A673 (cell line): ENCODE data around the gene KRT31. TPM values are rescaled to one million over a fixed set of nuclear protein-coding genes. Genes with fewer than 3 reads are reported as not detected.
"Not testable (repeated sequence)": the region's sequence is repeated elsewhere in the genome, so short reads cannot be mapped to it uniquely, and the experiment has no call there.

Source experiments
- BruUV-seq: library from RNA; stranded (reverse); fragments of 400-500 nt; replicated peaks from 2 replicates; lab custom pipeline; 2021; lab: Mats Ljungman, UMichigan
- CTCF ChIA-PET: fragments of 300-600 bp; sonication (Branson Sonifier 250); formaldehyde crosslinking; loops from one replicate; lab custom pipeline; 2022; ENCODE audit warnings: antibody characterized with exemption; lab: Charles Lee
- POLR2A ChIA-PET: fragments of 300-600 bp; sonication (Branson Sonifier 250); formaldehyde crosslinking; loops from one replicate; lab custom pipeline; 2022; ENCODE audit warnings: antibody characterized with exemption; ENCODE audit not compliant: low non-redundant PET; lab: Charles Lee
- DNase-seq: peaks from one replicate; pipeline ENCODE4 v3.0.0-alpha.2; 2015; ENCODE audit warnings: low spot score
- H3K27ac ChIP-seq: fragments of 200-600 bp; sonication (generic); 2 replicates; pipeline ENCODE4 v1.5.1; 2016; ENCODE audit warnings: mixed run types, low read depth, mild to moderate bottlenecking, mixed read lengths, antibody characterized with exemption, low read length; ENCODE audit not compliant: poor library complexity, severe bottlenecking
- H3K27me3 ChIP-seq: fragments of 200-600 bp; sonication (generic); replicated peaks from 2 replicates; pipeline ENCODE4 v1.6.1; 2017; ENCODE audit warnings: mixed run types, low read depth, mild to moderate bottlenecking, mixed read lengths, antibody characterized with exemption, low read length; ENCODE audit not compliant: insufficient read depth, poor library complexity
- H3K36me3 ChIP-seq: fragments of 200-600 bp; sonication (generic); 2 replicates; pipeline ENCODE4 v1.6.1; 2016; ENCODE audit warnings: mixed run types, mild to moderate bottlenecking, mixed read lengths, antibody characterized with exemption, low read length; ENCODE audit not compliant: insufficient read depth, poor library complexity, severe bottlenecking
- H3K4me1 ChIP-seq: fragments of 200-600 bp; sonication (generic); 2 replicates; pipeline ENCODE4 v1.6.1; 2017; ENCODE audit warnings: mixed run types, mild to moderate bottlenecking, mixed read lengths, antibody characterized with exemption, low read length; ENCODE audit not compliant: insufficient read depth, poor library complexity, severe bottlenecking
- H3K4me3 ChIP-seq: fragments of 200-600 bp; sonication (generic); 2 replicates; pipeline ENCODE4 v1.5.1; 2016; ENCODE audit warnings: low read depth, mixed run types, mild to moderate bottlenecking, mixed read lengths, low read length; ENCODE audit not compliant: poor library complexity, severe bottlenecking
- H3K9me3 ChIP-seq: fragments of 200-600 bp; sonication (generic); 2 replicates; pipeline ENCODE4 v1.6.1; 2016; ENCODE audit warnings: mixed run types, low read depth, mild to moderate bottlenecking, mixed read lengths, antibody characterized with exemption, low read length; ENCODE audit not compliant: poor library complexity, severe bottlenecking
- CTCF ChIP-seq: fragments of 300-800, 200-600 bp; sonication (generic); conservative IDR thresholded peaks from 2 replicates; pipeline ENCODE4 v1.5.1; 2017; ENCODE audit warnings: low read depth, mild to moderate bottlenecking, antibody characterized with exemption, low read length, moderate library complexity, mixed read lengths
- EZH2 ChIP-seq: fragments of 200-600 bp; sonication (generic); IDR thresholded peaks from 2 replicates; pipeline ENCODE4 v1.6.1; 2017; ENCODE audit warnings: borderline replicate concordance, low read depth, mild to moderate bottlenecking, mixed read lengths, antibody characterized with exemption, low read length; ENCODE audit not compliant: poor library complexity, severe bottlenecking
- intact Hi-C: fragments of 100-400 bp; cut with micrococcal nuclease; formaldehyde crosslinking; loops from one replicate; pipeline ENCODE4 v1.10.0; 2022; ENCODE audit not compliant: unreplicated experiment
- total RNA-seq: library from RNA; stranded (reverse); gene quantifications from 2 replicates; pipeline ENCODE4 v1.2.3, GENCODE V29; 2021

The KRT31 gene
- total RNA-seq, 1 experiment from 2014 or later, result not detected

GRCh38 chr17:41429667-41430066, 32.3 kb upstream of the KRT31 start:
- no peaks in the 10 kb centered on the region for H3K9me3 ChIP-seq
- no peaks in the 10 kb centered on the region for H3K36me3 ChIP-seq
- POLR2A ChIA-PET, result no interaction called here
- BruUV-seq, result no TSS peak
- intact Hi-C loops, result no loop called here
- no peak overlapping the region for H3K4me3 ChIP-seq
- CTCF ChIA-PET, result no interaction called here
- H3K27ac ChIP-seq, result no peak overlapping the region
- TF ChIP-seq CTCF (no peak), EZH2 (no peak)
- H3K4me1 ChIP-seq, result no peaks in the 10 kb centered on the region
- no peaks in the 10 kb centered on the region for H3K27me3 ChIP-seq
- DNase-seq, result no peak

DNA sequence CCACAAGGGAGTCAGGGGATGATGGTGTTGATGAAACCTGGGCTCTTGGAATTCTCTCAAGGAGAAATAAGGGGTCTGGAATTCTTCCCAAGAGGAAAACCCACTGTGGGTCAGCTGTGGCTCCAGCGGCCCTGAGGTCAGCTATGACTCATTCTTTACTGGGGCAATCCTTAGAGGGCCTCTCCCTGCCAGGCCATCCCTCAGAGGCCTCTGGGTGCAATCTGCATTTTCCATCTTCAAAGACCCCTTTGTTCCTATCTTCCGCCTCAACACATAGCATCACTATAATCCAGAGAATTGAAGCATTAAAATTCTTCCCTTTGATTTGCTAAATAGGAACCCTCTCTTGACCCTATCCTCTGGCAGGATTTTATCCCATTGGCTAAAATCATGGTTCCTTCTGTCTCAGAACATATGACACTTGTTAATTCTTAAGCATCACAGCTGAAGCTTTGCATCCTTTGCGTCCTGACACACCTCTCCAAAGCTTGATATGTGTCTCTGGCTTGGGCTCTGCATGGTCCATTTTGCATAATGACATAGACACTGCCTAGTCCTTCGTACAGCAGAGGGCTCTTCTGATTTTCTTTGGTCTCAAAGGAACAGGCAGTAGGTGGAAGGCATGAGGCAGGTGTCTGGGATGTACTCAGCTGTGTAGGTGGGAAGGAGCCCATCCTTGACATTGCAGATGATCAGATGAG, 31.3 kb upstream of the KRT31 start:
- ChIA-PET CTCF (no interaction called here), POLR2A (no interaction called here)
- DNase-seq, result no peak
- no peaks in the 10 kb centered on the region for H3K36me3 ChIP-seq
- H3K27ac ChIP-seq, result no peak overlapping the region
- intact Hi-C loops, result no loop called here
- BruUV-seq, result no TSS peak
- H3K4me1 ChIP-seq, result no peaks in the 10 kb centered on the region
- no peaks in the 10 kb centered on the region for H3K9me3 ChIP-seq
- TF ChIP-seq CTCF, result no peak
- TF ChIP-seq EZH2, result no peak
- no peaks in the 10 kb centered on the region for H3K27me3 ChIP-seq
- H3K4me3 ChIP-seq, result no peak overlapping the region

DNA sequence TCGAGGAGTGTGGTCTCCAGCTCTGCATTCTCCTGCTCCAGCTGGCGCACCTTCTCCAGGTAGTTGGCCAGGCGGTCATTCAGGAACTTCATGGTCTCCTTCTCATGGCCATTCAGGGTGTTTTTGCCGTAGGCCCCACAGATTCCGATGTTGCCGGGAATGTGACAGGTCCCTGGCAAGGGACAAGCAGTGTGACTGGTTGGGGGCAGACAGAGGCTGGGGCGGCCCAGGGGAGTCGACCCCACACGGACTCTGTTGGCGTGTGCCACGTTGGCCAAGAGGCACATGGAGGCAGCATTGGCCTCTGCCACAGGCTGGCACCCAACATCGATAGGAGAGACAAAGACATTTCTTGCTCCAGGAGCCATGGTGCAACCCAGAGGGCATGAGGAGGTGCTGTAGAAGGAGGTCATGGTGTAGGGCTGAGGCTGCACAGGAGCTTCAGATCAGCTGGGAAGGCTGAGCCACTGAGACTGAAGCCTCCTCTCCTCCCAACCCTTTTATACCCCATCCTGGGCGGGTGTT, 26.8 kb upstream of the KRT31 start, which contains the start of gene KRT37:
Gene KRT37 (minus strand): TSS at position 475 of the 525 bp plus-strand sequence. CDS start 62 bp downstream, at position 413.
- intact Hi-C loops, result no loop called here
- H3K27ac ChIP-seq, result no peak within 1 kb of the TSS
- no peak within 1 kb of the TSS for H3K4me3 ChIP-seq
- BruUV-seq, result no TSS peak
- no peak for DNase-seq
- CTCF ChIA-PET, result no interaction called here
- POLR2A ChIA-PET, result no interaction called here
- H3K9me3 ChIP-seq, result no peaks in the 10 kb centered on the region
- no peaks in the 10 kb centered on the region for H3K27me3 ChIP-seq
- no peak for TF ChIP-seq CTCF
- TF ChIP-seq EZH2, result no peak
- no peaks in the 10 kb centered on the region for H3K4me1 ChIP-seq
- H3K36me3 ChIP-seq, result no peaks in the 10 kb centered on the region

DNA sequence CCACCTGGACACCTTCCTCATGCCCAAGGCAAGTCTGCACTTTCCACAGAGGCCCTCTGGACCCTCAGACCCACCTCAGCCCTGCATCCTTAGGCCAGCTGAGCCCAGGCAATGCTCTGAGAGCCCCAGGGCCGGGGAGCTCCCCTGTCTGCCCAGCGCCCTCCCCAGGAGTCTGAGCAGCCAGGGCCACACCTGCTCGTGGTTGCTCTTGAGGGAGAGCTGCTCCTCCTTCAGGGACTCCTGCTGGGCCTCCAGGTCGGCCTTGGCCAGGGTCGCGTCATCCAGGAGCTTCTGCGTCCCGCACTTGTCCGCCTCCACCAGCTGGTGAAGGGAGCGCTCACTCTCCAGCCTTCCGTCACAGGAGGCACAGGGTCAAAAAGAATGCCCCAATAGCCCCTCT, 25.2 kb upstream of the KRT31 start:
- H3K36me3 ChIP-seq, POLR2A ChIA-PET, CTCF ChIA-PET: not testable (repeated sequence)

More for the DNA sequence above, 25.2 kb upstream of the KRT31 start:
- BruUV-seq, intact Hi-C loops, H3K27me3 ChIP-seq, H3K9me3 ChIP-seq, H3K4me1 ChIP-seq, DNase-seq, H3K27ac ChIP-seq, H3K4me3 ChIP-seq: not testable (repeated sequence)
